HG02943 (cell line): Measurements from ENCODE around the gene MAN2B1.
"Not testable (repeated sequence)": the region's sequence is repeated elsewhere in the genome, so short reads cannot be mapped to it uniquely, and the experiment has no call there.

Experiments
- ATAC-seq: cut with Tn5 transposase; IDR thresholded peaks from one replicate; pipeline ENCODE4 v1.9.1; 2021; ENCODE audit warnings: mild to moderate bottlenecking, low read depth, moderate library complexity; ENCODE audit not compliant: unreplicated experiment

The MAN2B1 gene

GRCh38 chr19:12623361-12624031 is 43.0 kb downstream of the MAN2B1 start:
- ATAC-seq = no peak

GRCh38 chr19:12621253-12622024 is 45.1 kb downstream of the MAN2B1 start:
- ATAC-seq = not testable (repeated sequence)

GRCh38 chr19:12617646-12618045 is 48.9 kb downstream of the MAN2B1 start:
- ATAC-seq = no peak

GRCh38 chr19:12611361-12611699 is 55.2 kb downstream of the MAN2B1 start:
- ATAC-seq = no peak

- peak; percentile 72 for ATAC-seq
These were observed 55.8 kb downstream of the MAN2B1 start, which contains the start of the genes ZNF490 and ZNF791 for GRCh38 chr19:12610540-12611360. ZNF490 (minus strand) TSS chr19:12610813; CDS start chr19:12610680, 133 bp downstream. ZNF791 (plus strand) TSS chr19:12610920; CDS start chr19:12611080, 160 bp downstream.

GRCh38 chr19:12607631-12608030 is 58.9 kb downstream of the MAN2B1 start:
- ATAC-seq = no peak

- no peak for ATAC-seq
These were observed 59.7 kb downstream of the MAN2B1 start for GRCh38 chr19:12606796-12607195.

GRCh38 chr19:12603714-12604113 is 62.8 kb downstream of the MAN2B1 start:
- no peak for ATAC-seq

- no peak for ATAC-seq
These were observed 68.9 kb downstream of the MAN2B1 start for GRCh38 chr19:12597594-12597993.

- ATAC-seq = no peak
These were observed 69.5 kb downstream of the MAN2B1 start for GRCh38 chr19:12596927-12597548.
